ENCODE data around the gene DSCAM.

The DSCAM gene

GRCh38 chr21:40618191-40618973 lies 228.6 kb downstream of the DSCAM start:
- in situ Hi-C loops (cut with MboI; ENCODE audit: low sequenced_read_pairs): no loop called here

- in situ Hi-C loops (cut with MboI; ENCODE audit: low sequenced_read_pairs): no loop called here
Observed at GRCh38 chr21:40616377-40616704, 230.6 kb downstream of the DSCAM start.

DNA sequence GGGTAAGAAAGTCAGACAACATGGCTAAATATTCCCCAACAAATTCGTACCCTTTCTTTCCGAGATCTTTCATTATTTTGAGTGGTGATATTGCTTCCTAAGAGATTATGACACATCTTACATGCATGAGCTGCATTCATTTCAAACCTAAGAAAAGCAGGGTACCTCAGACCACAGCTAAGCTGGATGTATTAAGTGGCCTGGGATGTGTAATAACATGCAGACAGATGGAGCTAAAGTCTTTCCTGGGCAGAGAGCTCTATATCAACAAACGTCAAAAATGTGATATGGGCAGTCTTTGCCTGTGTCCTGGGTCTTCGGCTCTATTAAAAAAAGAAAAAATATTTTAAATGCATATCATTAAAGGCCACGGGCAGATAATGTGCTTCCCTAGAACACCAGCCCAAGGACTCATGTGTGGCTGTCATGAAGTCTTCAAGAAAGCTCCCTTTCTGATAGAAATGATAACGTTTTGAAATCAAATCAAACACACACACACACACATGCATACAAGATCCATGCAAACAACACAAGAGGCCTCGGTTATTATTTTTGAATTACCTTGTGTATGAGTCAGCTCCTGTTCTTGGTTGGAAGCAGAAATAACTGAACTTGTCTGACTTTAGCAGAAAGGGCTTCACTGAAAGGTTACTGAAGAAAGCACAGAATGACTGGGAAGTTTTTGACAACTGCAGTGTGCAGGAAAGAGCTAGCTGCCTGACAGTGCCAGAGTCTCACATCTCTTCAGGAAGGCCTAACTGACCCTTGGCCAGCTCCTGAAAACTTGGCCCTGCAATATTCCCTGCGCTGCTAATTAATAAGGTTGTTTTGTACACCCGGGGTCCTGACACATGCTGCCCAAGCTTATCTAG lies 231.2 kb downstream of the DSCAM start:
- in situ Hi-C loops (cut with MboI; ENCODE audit: low sequenced_read_pairs): no loop called here

DNA sequence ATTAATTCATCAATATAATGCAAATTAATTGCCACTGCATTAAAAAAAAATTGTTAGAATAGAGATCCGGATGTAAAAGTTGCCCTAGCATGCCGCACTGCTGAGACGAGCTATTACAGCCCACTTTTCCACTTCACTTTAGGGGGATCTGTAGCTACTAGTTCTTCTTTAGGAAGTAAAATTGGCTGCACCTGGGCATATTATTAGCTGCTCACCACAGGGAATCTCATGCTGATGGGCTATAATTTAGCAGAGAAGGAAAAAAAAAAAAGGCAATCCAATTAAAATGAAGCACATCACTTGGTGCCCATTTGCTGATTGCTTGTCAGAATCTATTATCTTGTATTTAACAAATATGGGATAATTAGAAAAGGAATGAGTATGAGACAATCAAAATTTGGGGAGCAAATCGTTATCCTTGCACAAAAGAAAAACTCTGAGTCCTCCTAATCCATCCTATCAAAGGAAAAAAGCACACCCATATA lies 233.4 kb downstream of the DSCAM start:
- in situ Hi-C loops (cut with MboI; ENCODE audit: low sequenced_read_pairs): no loop called here

GRCh38 chr21:40610345-40610744 lies 236.6 kb downstream of the DSCAM start:
- in situ Hi-C loops (cut with MboI; ENCODE audit: low sequenced_read_pairs): no loop called here

- in situ Hi-C loops (cut with MboI; ENCODE audit: low sequenced_read_pairs): no loop called here
Observed at GRCh38 chr21:40606341-40606740, 240.6 kb downstream of the DSCAM start.

GRCh38 chr21:40605094-40605493 lies 241.9 kb downstream of the DSCAM start:
- in situ Hi-C loops (cut with MboI; ENCODE audit: low sequenced_read_pairs): no loop called here

GRCh38 chr21:40603774-40604173 lies 243.2 kb downstream of the DSCAM start:
- in situ Hi-C loops (cut with MboI; ENCODE audit: low sequenced_read_pairs): no loop called here

GRCh38 chr21:40602080-40602479 lies 244.9 kb downstream of the DSCAM start:
- in situ Hi-C loops (cut with MboI; ENCODE audit: low sequenced_read_pairs): no loop called here

- in situ Hi-C loops (cut with MboI; ENCODE audit: low sequenced_read_pairs): no loop called here
Observed at GRCh38 chr21:40595806-40596205, 251.2 kb downstream of the DSCAM start.

DNA sequence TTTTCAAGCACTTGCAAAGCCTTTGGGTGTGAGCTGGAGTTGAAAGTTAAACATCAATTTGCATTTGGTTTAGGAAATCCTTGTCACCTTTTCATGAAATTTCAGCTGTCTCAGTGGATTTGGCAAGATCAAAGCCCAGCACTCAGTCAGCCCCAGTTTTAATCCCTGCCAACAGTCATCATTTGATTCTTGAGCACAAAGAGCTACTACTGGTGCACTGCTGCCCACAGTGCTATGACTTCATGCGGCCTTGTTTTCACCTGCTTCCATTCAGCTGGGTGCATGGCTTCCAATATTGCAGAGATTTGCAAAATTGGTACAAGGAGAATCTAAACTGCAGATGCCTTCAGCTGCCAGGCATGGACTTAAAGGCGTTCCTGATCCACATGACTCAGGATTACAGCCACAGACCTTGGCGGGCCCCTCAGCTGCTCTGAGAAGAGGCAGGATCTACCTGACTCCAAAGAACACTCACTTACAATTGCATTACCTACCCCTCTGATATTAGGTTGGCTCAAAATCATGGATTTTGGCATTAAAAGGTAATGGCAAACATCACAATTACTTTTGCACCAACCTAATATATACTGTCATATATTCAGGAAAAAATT lies 259.1 kb downstream of the DSCAM start:
- in situ Hi-C loops (cut with MboI; ENCODE audit: low sequenced_read_pairs): no loop called here

- in situ Hi-C loops (cut with MboI; ENCODE audit: low sequenced_read_pairs): no loop called here
Observed at GRCh38 chr21:40586575-40586974, 260.4 kb downstream of the DSCAM start.

GRCh38 chr21:40577285-40578043 lies 269.5 kb downstream of the DSCAM start:
- in situ Hi-C loops (cut with MboI; ENCODE audit: low sequenced_read_pairs): no loop called here

DNA sequence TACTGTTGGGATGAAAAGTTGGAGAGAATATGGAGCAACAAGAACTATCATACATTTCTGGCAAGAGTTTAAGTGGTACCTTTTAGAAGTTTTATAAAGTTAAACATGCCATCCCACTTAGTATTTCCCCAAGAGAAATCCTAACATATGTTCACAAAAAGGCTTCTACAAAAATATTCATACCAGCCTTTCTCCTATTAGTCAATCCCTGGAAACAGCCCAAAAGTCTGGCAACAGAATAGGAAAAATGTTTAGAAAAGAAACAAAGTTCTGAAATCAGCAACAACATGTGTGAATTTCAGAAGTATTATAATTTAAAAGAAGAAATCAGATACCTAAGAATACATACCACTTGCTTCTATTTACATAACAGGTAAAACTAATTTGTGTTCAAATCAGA lies 271.0 kb downstream of the DSCAM start:
- in situ Hi-C loops (cut with MboI; ENCODE audit: low sequenced_read_pairs): no loop called here

DNA sequence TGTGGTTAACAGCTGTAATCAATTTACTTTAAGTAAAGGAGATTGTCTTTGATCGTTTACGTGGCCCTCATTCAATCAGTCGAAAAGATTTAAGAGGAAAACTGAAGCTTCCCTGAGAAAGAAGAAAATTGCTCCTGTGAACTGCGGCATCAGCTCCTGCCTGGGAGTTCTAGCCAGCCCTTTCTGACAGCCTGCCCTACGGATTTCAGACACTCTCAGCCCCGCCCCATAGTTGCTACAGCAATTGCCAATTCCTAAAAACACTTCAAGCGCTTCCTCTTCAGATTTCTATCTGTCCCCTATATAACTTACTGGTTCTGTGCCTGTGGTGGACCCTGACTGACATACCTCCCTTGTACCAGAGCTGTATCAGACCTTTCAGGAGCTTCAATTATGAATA lies 277.6 kb downstream of the DSCAM start:
- in situ Hi-C loops (cut with MboI; ENCODE audit: low sequenced_read_pairs): no loop called here

DNA sequence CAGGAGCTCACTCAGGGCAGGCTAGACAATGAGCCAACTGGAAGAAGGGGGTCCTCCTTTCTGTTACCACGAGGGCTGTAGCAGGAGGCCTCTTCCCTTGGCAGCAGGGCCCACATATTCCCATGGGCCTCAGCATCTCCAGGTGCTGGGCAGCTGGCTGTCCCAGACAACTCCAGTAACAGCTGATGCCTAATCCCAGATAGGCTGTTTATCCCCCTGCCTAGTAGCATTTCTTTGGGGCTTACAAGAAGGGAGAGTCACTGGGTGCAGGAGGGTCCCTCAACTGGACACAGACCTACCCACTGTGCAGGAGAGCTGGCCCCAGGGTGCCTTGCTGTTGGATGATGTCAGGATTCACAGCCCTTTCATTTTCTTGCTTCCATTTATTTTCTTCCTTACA lies 278.2 kb downstream of the DSCAM start:
- in situ Hi-C loops (cut with MboI; ENCODE audit: low sequenced_read_pairs): no loop called here

- in situ Hi-C loops (cut with MboI; ENCODE audit: low sequenced_read_pairs): no loop called here
Observed at GRCh38 chr21:40567501-40567900, 279.5 kb downstream of the DSCAM start.

- in situ Hi-C loops (cut with MboI; ENCODE audit: low sequenced_read_pairs): no loop called here
Observed at GRCh38 chr21:40566486-40566885, 280.5 kb downstream of the DSCAM start.

GRCh38 chr21:40564318-40564717 lies 282.6 kb downstream of the DSCAM start:
- in situ Hi-C loops (cut with MboI; ENCODE audit: low sequenced_read_pairs): no loop called here

DNA sequence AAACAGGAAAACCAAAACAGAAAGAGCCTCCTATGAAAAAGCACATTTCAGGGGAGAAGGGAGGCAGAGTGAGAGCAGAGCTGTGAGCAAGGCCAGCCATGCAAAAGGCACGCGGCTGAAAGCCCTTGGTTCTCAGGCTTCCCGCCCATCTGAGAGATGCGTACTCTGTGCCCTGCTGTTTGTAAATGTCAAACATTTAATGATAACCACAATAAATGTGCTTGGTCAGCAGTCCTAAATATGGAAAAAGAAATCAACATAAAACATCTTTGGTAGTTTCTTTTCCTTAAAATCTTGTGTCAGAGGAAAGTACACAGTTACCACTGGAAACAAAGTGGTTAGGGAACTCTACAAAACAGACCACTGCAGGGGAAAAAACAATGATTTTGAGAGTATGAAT lies 283.1 kb downstream of the DSCAM start:
- in situ Hi-C loops (cut with MboI; ENCODE audit: low sequenced_read_pairs): no loop called here

Data from HL-60/S4 (cell line).